Skeletal muscle tissue (tissue), 4 donors: ENCODE results near the gene SLAMF1. TPM values are rescaled to one million over a fixed set of nuclear protein-coding genes. Genes with fewer than 3 reads are reported as not detected.
"Not testable (repeated sequence)": the region's sequence is repeated elsewhere in the genome, so short reads cannot be mapped to it uniquely, and the experiment has no call there.

Source experiments
- H3K27ac ChIP-seq: one replicate; pipeline ENCODE4 v1.7.0; 2013; ENCODE audit warnings: mild to moderate bottlenecking, low read depth, low read length, inconsistent platforms
- H3K27me3 ChIP-seq, 3 donors: one replicate each; pipeline ENCODE4 v1.7.0; 2013; ENCODE audit warnings: low read length in 3 of 3; ENCODE audit not compliant: control insufficient read depth in 3 of 3, insufficient read depth in 3 of 3
- H3K36me3 ChIP-seq, 3 donors: one replicate each; pipeline ENCODE4 v1.7.0; 2013; ENCODE audit warnings: low read length in 3 of 3; ENCODE audit not compliant: control insufficient read depth in 3 of 3, insufficient read depth in 3 of 3
- H3K4me1 ChIP-seq, 3 donors: one replicate each; pipeline ENCODE4 v1.7.0; 2013; ENCODE audit warnings: low read length in 3 of 3, mild to moderate bottlenecking in 3 of 3; ENCODE audit not compliant: control insufficient read depth in 3 of 3, insufficient read depth in 3 of 3
- H3K4me3 ChIP-seq, 3 donors: one replicate each; pipeline ENCODE4 v1.7.0; 2013; ENCODE audit warnings: low read length in 3 of 3
- H3K9ac ChIP-seq, 3 donors: one replicate each; pipeline ENCODE4 v1.7.0; 2013; ENCODE audit warnings: low read length in 3 of 3, mild to moderate bottlenecking in 3 of 3, moderate library complexity in 2 of 3, low read depth in 1 of 3
- H3K9me3 ChIP-seq, 3 donors: one replicate each; pipeline ENCODE4 v1.7.0; 2013; ENCODE audit warnings: low read length in 3 of 3; ENCODE audit not compliant: control insufficient read depth in 3 of 3
- total RNA-seq: library from RNA; depleted of rRNA; stranded (reverse); fragments of >200 nt; gene quantifications from one replicate; pipeline ENCODE4 v1.2.3, GENCODE V29; 2014
- donor health status: Osteomylitis.

SLAMF1 gene
- total RNA-seq, 1 donor from 2014 or later, result not detected

GRCh38 chr1:160567858-160568682 is 78.8 kb downstream of the SLAMF1 start:
- no peak overlapping the region for H3K27ac ChIP-seq
- H3K4me3 ChIP-seq, result no peak overlapping the region
- H3K36me3 ChIP-seq, result no peaks in the 10 kb centered on the region
- H3K9me3 ChIP-seq, result peaks cover 0 to 1% (median 0%) of the 10 kb centered on the region in 3 donors
- peaks cover 0 to 3% (median 0%) of the 10 kb centered on the region in 3 donors for H3K4me1 ChIP-seq
- H3K9ac ChIP-seq, result no peak overlapping the region
- no peaks in the 10 kb centered on the region for H3K27me3 ChIP-seq

GRCh38 chr1:160567341-160567740 is 79.5 kb downstream of the SLAMF1 start:
- Histone ChIP-seq H3K9me3 (peaks cover 0 to 4% (median 0%) of the 10 kb centered on the region in 3 donors), H3K4me3 (no peak overlapping the region), H3K9ac (no peak overlapping the region), H3K36me3 (no peaks in the 10 kb centered on the region), H3K27me3 (no peaks in the 10 kb centered on the region), H3K27ac (no peak overlapping the region), H3K4me1 (peaks cover 0 to 3% (median 0%) of the 10 kb centered on the region in 3 donors)

- Histone ChIP-seq H3K4me1 (peaks cover 0 to 3% (median 0%) of the 10 kb centered on the region in 3 donors), H3K9ac (no peak overlapping the region), H3K9me3 (peaks cover 0 to 4% (median 0%) of the 10 kb centered on the region in 3 donors), H3K36me3 (no peaks in the 10 kb centered on the region), H3K4me3 (no peak overlapping the region), H3K27me3 (no peaks in the 10 kb centered on the region), H3K27ac (no peak overlapping the region)
Measured at GRCh38 chr1:160565564-160565963, 81.3 kb downstream of the SLAMF1 start.

GRCh38 chr1:160563230-160563629 is 83.6 kb downstream of the SLAMF1 start:
- not testable (repeated sequence) for H3K27me3 ChIP-seq, H3K4me3 ChIP-seq, H3K36me3 ChIP-seq, H3K4me1 ChIP-seq, H3K9ac ChIP-seq, H3K9me3 ChIP-seq, H3K27ac ChIP-seq

- H3K27ac ChIP-seq, H3K9ac ChIP-seq, H3K4me1 ChIP-seq, H3K9me3 ChIP-seq, H3K4me3 ChIP-seq, H3K27me3 ChIP-seq, H3K36me3 ChIP-seq: not testable (repeated sequence)
Measured at GRCh38 chr1:160562745-160563144, 84.1 kb downstream of the SLAMF1 start.

- Histone ChIP-seq H3K36me3 (no peaks in the 10 kb centered on the region), H3K27me3 (no peaks in the 10 kb centered on the region), H3K9ac (no peak overlapping the region), H3K27ac (no peak overlapping the region), H3K4me3 (no peak overlapping the region), H3K4me1 (peaks cover 0 to 3% (median 0%) of the 10 kb centered on the region in 3 donors), H3K9me3 (peaks cover 0 to 4% (median 0%) of the 10 kb centered on the region in 3 donors)
Measured at GRCh38 chr1:160560806-160561205, 86.0 kb downstream of the SLAMF1 start.

- Histone ChIP-seq H3K9ac (no peak overlapping the region), H3K4me3 (no peak overlapping the region), H3K4me1 (no peaks in the 10 kb centered on the region), H3K36me3 (no peaks in the 10 kb centered on the region), H3K9me3 (peaks cover 0 to 4% (median 0%) of the 10 kb centered on the region in 3 donors), H3K27ac (no peak overlapping the region), H3K27me3 (no peaks in the 10 kb centered on the region)
Measured at GRCh38 chr1:160560045-160560705, 86.7 kb downstream of the SLAMF1 start.

- H3K4me3 ChIP-seq, H3K27ac ChIP-seq, H3K4me1 ChIP-seq, H3K36me3 ChIP-seq, H3K9me3 ChIP-seq, H3K9ac ChIP-seq, H3K27me3 ChIP-seq: not testable (repeated sequence)
Measured at GRCh38 chr1:160559437-160559836, 87.4 kb downstream of the SLAMF1 start.

- H3K27me3 ChIP-seq, result no peaks in the 10 kb centered on the region
- peaks cover 0 to 4% (median 0%) of the 10 kb centered on the region in 3 donors for H3K9me3 ChIP-seq
- H3K9ac ChIP-seq, result no peak overlapping the region
- H3K36me3 ChIP-seq, result no peaks in the 10 kb centered on the region
- no peak overlapping the region for H3K27ac ChIP-seq
- H3K4me1 ChIP-seq, result no peaks in the 10 kb centered on the region
- H3K4me3 ChIP-seq, result no peak overlapping the region
Measured at GRCh38 chr1:160558660-160559380, 88.0 kb downstream of the SLAMF1 start.
